GM12878 (cell line): Measurements from ENCODE around the gene ATN1. TPM values are rescaled to one million over a fixed set of nuclear protein-coding genes. Genes with fewer than 3 reads are reported as not detected.
"Not testable (repeated sequence)": the region's sequence is repeated elsewhere in the genome, so short reads cannot be mapped to it uniquely, and the experiment has no call there.

Experiments
- ATAC-seq: fragments of 200-7000 bp; cut with Tn5 transposase; 3 replicates; pipeline ENCODE4 v1.9.1; 2020; ENCODE audit warnings: mild to moderate bottlenecking, moderate library complexity
- BruUV-seq: library from RNA; stranded (reverse); fragments of 400-500 nt; replicated peaks from 2 replicates; lab custom pipeline; 2021; lab: Mats Ljungman, UMichigan
- CTCF ChIA-PET: fragments of 300-600 bp; sonication (Branson Sonifier 250); formaldehyde crosslinking; extraction: SDS; loops from one replicate; lab custom pipeline; 2021; ENCODE audit warnings: inconsistent platforms; lab: Yijun Ruan, JAX
- POLR2A ChIA-PET: fragments of 350-600 bp; formaldehyde crosslinking; extraction: SDS; loops from one replicate; lab custom pipeline; 2021; ENCODE audit warnings: inconsistent platforms; lab: Charles Lee
- RAD21 ChIA-PET: fragments of 300-600 bp; sonication (Branson Sonifier 250); formaldehyde crosslinking; loops from one replicate; lab custom pipeline; 2023; ENCODE audit warnings: antibody characterized with exemption; ENCODE audit not compliant: unreplicated experiment; lab: Charles Lee
- SMC1A ChIA-PET: fragments of 300-600 bp; sonication (Branson Sonifier 250); formaldehyde crosslinking; loops from one replicate; lab custom pipeline; 2023; ENCODE audit not compliant: unreplicated experiment, uncharacterized antibody; lab: Charles Lee
- DNase-seq: peaks from one replicate; pipeline ENCODE4 v3.0.0-alpha.2; 2011; ENCODE audit warnings: low read depth, low spot score
- FAIRE-seq: peaks from 3 replicates; lab custom pipeline; 2011; peaks lifted over from hg19 to GRCh38; lab: Jason Lieb, UNC
- H2AFZ ChIP-seq: 2 replicates; pipeline ENCODE4 v1.6.0; 2011; ENCODE audit warnings: low read depth, low read length, control low read depth; ENCODE audit not compliant: control insufficient read depth
- H3K27ac ChIP-seq: 2 replicates; pipeline ENCODE4 v1.5.1; 2011; ENCODE audit warnings: control low read depth; ENCODE audit not compliant: control insufficient read depth, insufficient read depth
- H3K27me3 ChIP-seq, 2 experiments: replicated peaks in 1 of 2; 2 replicates each; pipeline versions ENCODE4 v1.6.0 to v1.6.1; 2011; ENCODE audit warnings: low read length in 1 of 2; ENCODE audit not compliant: control insufficient read depth in 2 of 2, insufficient read depth in 2 of 2
- H3K36me3 ChIP-seq, 2 experiments: 2 replicates each; pipeline ENCODE4 v1.5.1; 2011; ENCODE audit warnings: low read length in 1 of 2; ENCODE audit not compliant: control insufficient read depth in 2 of 2, insufficient read depth in 2 of 2
- H3K4me1 ChIP-seq: 2 replicates; pipeline ENCODE4 v1.6.1; 2011; ENCODE audit warnings: mild to moderate bottlenecking, low read length, moderate library complexity, mixed read lengths; ENCODE audit not compliant: control insufficient read depth, insufficient read depth
- H3K4me2 ChIP-seq: 2 replicates; pipeline ENCODE4 v1.6.0; 2011; ENCODE audit warnings: control low read depth; ENCODE audit not compliant: control insufficient read depth, insufficient read depth
- H3K4me3 ChIP-seq: fragments of 200-600 bp; sonication (generic); 2 replicates; pipeline ENCODE4 v1.5.1; 2016
- H3K79me2 ChIP-seq: 2 replicates; pipeline ENCODE4 v1.6.0; 2011; ENCODE audit warnings: low read length; ENCODE audit not compliant: control insufficient read depth, insufficient read depth
- H3K9ac ChIP-seq: 2 replicates; pipeline ENCODE4 v1.8.0; 2011; ENCODE audit warnings: low read length, control low read depth, mixed read lengths; ENCODE audit not compliant: control insufficient read depth, insufficient read depth
- H3K9me3 ChIP-seq: replicated peaks from 3 replicates; pipeline ENCODE4 v1.5.1; 2011; ENCODE audit warnings: mild to moderate bottlenecking, low read length; ENCODE audit not compliant: control insufficient read depth, insufficient read depth
- H4K20me1 ChIP-seq: 2 replicates; pipeline ENCODE4 v1.6.0; 2011; ENCODE audit not compliant: control insufficient read depth, insufficient read depth
- IKZF2 ChIP-seq, 2 experiments: fragments of 450-650 bp; IDR thresholded peaks; 2 replicates each; pipeline ENCODE4 v1.6.1; 2017; ENCODE audit warnings: mild to moderate bottlenecking in 2 of 2, moderate library complexity in 2 of 2
- LARP7 ChIP-seq: fragments of 450-650 bp; IDR thresholded peaks from 2 replicates; pipeline ENCODE4 v1.6.1; 2017; ENCODE audit warnings: mild to moderate bottlenecking
- MYB ChIP-seq: fragments of 150-350 bp; IDR thresholded peaks from 2 replicates; pipeline ENCODE4 v1.6.1; 2014; ENCODE audit warnings: mild to moderate bottlenecking, low read depth, low read length, borderline replicate concordance
- NR2F1 ChIP-seq: fragments of 450-650 bp; conservative IDR thresholded peaks from 2 replicates; pipeline ENCODE4 v1.6.1; 2017; ENCODE audit warnings: mild to moderate bottlenecking
- ZBTB11 ChIP-seq: fragments of 450-650 bp; formaldehyde crosslinking; IDR thresholded peaks from 2 replicates; pipeline ENCODE4 v1.5.0; 2022; ENCODE audit warnings: mild to moderate bottlenecking, missing genetic modification characterization
- WGBS: methylation state at CpG from one replicate; pipeline ENCODE4 v1.1.6; 2016; ENCODE audit warnings: low lambda C conversion rate; ENCODE audit not compliant: insufficient replicate concordance, insufficient coverage; ENCODE audit errors: missing lambda C conversion rate; 5-methylcytosine and 5-hydroxymethylcytosine counted together
- in situ Hi-C: fragments of 300-500 bp; cut with MboI; formaldehyde crosslinking; loops from 9 replicates; pipeline ENCODE4 v1.14.3; 2018; ENCODE audit warnings: mixed read lengths
- intact Hi-C: fragments of 100-400 bp; cut with micrococcal nuclease; formaldehyde crosslinking; loops from one replicate; pipeline ENCODE4 v1.14.2; 2022; ENCODE audit not compliant: unreplicated experiment
- polyA plus RNA-seq, 11 experiments: library from polyadenylated mRNA; depleted of rRNA in 4 of 11; unstranded in 6 of 11; stranded (reverse) in 5 of 11; fragments of >200 nt; fragmentation: Nextera tagmentation in 4 of 11; fragmentation: Illumina TruSeq in 1 of 11; extraction: Ambion mirVana in 4 of 11; extraction: Trizol in 1 of 11; gene quantifications; 1 replicate in 1 of 11; 2 replicates in 10 of 11; pipeline versions ENCODE4 v1.2.1 to v1.2.3, GENCODE V29; 2011 to 2016; ENCODE audit warnings: inconsistent platforms in 2 of 11, missing spikeins in 2 of 11, low read depth in 1 of 11
- total RNA-seq, 4 experiments: library from RNA; depleted of rRNA in 3 of 4; stranded (reverse); fragments of >200 nt in 3 of 4; fragmentation: Illumina TruSeq in 1 of 4; extraction: Trizol in 1 of 4; gene quantifications; 2 replicates each; pipeline versions ENCODE4 v1.2.1 to v1.2.3, GENCODE V29; 2013 to 2021

Gene ATN1
- total and polyA plus RNA-seq, 10 of the 15 experiments (the other 5 are each of a cell fraction or from before 2014, with no cell fraction given), result 0.08 to 44.5 (median 5.0) TPM

- no peak for TF ChIP-seq ZBTB11 (CRISPR knock-in tag)
- TF ChIP-seq MYB, result no peak
- TF ChIP-seq LARP7, result no peak
- TF ChIP-seq NR2F1, result no peak
- no peak for TF ChIP-seq IKZF2 (IDR thresholded peaks at IDR 0.05)
Observed at GRCh38 chr12:6905414-6906040, 22.2 kb upstream of the ATN1 start (continued).

- BruUV-seq, result not testable (repeated sequence)
Observed at GRCh38 chr12:6908141-6908540, 19.6 kb upstream of the ATN1 start.

More at GRCh38 chr12:6908141-6908540, 19.6 kb upstream of the ATN1 start:
- H3K36me3 ChIP-seq, H3K4me3 ChIP-seq, DNase-seq, H3K4me2 ChIP-seq, intact Hi-C loops, H2AFZ ChIP-seq, H3K27me3 ChIP-seq, RAD21 ChIA-PET, H3K79me2 ChIP-seq, H4K20me1 ChIP-seq, H3K9ac ChIP-seq, in situ Hi-C loops, H3K4me1 ChIP-seq, H3K9me3 ChIP-seq, ATAC-seq, FAIRE-seq, H3K27ac ChIP-seq: not testable (repeated sequence)
- POLR2A ChIA-PET, result interaction anchor here (0.7 to 4.3 kb wide), 4 partner anchors 9 to 30 kb away, joined by 3 to 18 read pairs (median 4); no protein-coding TSS in a partner anchor
- CTCF ChIA-PET, result interaction anchor here (0.6 to 4.5 kb wide), 4 partner anchors 16 to 96 kb away, joined by 3 to 21 read pairs (median 10); partner anchors contain the start of gene SPSB2
- SMC1A ChIA-PET, result interaction anchor here (1.5 to 2.1 kb wide), 3 partner anchors 15 to 17 kb away, joined by 3 to 6 read pairs (median 5); no protein-coding TSS in a partner anchor
- WGBS, result 90% methylated on average over 11 of the region's 11 CpGs
